ENCODE data around the gene PF4V1.

- no peak for TF ChIP-seq CTCF (IDR thresholded peaks at IDR 0.05; ENCODE audit: low read length)
- no peak for TF ChIP-seq EZH2 (IDR thresholded peaks at IDR 0.05; ENCODE audit: borderline replicate concordance, low read length)
These were observed 43.3 kb downstream of the PF4V1 start for GRCh38 chr4:73896416-73896815.
